ENCODE results near the gene PGBD2.
"Not testable (repeated sequence)": the region's sequence is repeated elsewhere in the genome, so short reads cannot be mapped to it uniquely, and the experiment has no call there.

Gene PGBD2

DNA sequence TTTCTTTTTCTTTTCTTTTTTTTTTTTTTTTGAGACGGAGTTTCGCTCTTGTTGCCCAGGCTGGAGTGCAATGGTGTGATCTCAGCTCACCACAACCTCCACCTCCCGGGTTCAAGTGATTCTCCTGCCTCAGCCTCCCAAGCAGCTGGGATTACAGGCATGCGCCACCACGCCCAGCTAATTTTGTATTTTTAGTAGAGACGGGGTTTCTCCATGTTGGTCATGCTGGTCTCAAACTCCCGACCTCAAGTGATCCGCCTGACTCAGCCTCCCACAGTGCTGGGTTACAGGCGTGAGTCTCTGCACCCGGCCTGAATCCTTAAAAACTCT is 16.2 kb upstream of the PGBD2 start:
- DNase-seq: not testable (repeated sequence)

DNA sequence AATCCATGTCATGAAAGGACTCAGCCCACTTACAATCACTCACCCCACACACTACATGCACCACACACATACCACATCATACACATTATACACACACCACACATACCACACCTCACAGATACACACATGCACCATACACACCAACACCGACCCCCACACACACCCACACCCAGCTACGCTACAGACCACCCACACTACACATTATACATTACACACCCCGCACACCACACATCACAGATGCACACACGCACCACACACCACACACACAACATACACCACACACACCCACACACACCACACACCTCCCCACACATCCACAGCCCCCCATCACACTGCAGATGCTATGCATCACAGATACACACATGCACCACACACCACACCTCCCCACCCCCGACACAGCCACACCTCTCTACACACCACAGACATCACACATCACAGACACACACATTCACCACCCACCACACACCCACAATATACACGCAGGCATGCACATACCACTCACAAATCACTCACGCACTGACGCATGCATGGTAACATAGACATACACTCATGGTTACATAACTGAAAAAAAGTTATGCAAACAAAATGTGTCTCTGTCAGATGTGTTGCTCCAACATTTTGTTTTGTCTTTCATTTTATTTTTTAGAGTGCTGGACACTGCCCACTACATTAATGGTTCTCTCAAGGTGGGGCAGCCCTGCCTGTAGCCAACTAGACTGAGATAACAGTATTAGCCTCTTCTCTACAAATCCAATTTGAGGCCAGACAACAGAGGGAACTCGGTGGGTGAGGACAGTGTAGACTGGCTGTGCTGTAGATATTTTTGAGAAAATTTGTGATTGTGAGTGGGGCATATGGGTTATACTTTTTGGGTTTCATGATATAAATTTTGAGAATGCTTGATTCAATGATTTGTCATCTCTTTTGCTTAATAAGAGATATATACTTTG is 15.2 kb upstream of the PGBD2 start:
- no peak for DNase-seq

DNA sequence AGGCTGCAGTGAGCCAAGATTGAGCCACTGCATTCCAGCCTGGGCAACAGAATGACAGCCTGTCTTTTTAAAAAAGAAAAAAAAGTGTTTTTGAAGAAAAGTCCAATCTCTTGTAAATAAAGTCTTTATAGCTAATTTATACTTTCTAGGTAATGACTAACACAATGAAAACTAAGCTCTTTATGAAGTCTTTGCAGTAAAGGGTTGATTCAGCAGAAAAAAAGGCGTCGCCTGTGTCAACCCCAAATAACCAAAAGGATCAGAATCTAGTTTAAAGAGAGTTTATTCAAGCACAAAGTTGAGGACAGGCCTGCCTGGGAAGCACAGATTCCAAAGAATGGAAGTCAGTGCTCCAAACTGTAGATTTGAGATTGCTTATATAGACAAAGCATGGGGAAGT is 14.3 kb upstream of the PGBD2 start:
- DNase-seq: no peak

DNA sequence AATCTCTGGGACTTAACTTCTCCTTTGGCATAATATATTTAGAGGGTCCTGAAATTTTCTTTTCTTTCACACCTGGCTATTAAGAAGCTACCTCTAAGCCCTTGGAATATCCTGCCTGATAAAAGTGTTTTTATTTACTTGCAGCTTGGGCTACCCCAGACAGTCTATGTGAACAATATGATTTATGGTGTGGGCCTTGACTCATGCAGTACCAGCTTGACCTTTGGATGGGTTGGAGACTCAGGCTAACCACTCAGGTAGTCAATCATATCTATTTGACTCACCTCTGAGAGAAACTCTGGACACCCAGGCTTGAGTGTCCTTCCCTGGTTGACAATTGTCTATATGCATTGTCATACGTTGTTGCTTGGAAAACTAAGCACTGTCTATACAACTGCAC is 13.4 kb upstream of the PGBD2 start:
- DNase-seq: no peak

DNA sequence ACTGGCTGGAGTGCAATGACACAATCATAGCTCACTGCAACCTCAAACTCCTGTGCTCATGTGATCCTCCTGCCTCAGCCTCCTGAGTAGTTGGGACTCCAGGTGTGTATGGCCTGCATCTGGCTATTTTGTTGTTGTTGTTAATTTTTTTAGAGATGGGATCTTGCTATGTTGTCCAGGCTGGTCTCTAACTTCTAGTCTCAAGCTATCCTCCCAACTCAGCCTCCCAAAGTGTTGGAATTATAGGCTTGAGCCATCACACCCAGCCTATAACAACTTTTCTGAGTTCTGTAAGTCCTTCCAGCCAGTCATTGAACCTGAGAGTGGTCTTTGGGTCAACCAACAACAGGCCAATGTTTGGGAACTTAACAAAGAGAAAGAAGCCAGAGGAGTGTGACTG is 11.2 kb upstream of the PGBD2 start:
- no peak for DNase-seq

DNA sequence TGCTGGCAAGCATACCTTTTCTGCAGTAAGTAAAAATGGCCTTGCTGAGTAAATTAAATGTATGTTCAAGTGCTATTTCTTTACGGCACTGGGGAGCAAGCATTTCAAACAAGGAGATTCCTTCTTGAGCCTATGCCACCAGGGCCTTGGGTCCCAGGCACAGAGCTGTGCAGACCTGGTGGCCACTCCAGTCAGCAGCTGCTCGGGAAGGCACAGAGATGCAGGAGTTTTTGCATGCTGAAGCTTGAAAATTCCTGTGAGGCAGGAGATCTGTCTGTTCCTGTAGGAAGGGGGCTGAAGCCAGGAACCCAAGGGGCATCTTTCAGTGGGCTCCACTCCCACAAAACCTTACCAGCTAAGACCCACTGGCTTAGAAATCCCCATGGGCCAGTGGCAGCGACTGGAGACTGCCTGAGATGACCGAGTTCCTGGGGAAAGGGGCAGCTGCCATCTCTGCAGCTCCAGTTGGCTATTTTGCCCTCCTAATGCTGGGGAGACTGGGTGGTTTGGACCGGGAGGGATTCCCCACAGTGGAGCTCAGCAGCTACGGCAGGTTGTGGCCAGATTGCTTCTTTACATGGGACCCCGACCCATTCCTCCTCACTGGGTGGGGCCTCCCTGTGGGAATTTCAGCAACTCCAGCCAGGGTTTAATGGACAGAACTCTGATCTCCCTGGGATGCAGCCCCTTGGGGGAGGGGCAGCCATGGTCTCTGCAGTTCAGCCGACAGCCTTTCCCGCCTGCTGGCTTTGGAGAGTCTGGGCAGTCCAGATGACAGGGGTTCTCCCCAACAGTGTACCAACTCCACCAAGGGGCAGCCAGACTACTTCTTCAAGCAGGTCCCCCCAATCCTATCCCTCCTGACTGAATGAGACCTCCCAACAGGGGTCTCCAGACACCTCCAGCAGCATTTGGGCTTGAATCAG is 8.4 kb upstream of the PGBD2 start:
- DNase-seq: no peak

DNA sequence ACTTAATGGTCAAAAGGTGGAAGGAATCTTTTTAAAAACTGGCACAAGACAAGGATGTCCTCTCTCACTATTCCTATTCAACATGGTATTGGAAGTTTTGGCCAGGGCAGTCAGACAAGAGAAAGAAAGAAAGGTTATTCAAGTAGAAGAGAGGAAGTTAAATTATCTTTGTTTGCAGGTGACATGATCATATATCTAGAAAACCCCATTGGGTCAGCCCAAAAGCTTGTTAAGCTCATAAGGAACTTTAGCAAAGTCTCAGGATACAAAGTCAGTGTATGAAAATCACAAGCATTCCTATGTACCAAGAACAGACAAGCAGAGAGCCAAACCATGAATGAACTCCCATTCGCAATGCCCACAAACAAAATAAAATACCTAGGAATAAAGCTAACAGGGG is 5.4 kb upstream of the PGBD2 start:
- no peak for DNase-seq

DNA sequence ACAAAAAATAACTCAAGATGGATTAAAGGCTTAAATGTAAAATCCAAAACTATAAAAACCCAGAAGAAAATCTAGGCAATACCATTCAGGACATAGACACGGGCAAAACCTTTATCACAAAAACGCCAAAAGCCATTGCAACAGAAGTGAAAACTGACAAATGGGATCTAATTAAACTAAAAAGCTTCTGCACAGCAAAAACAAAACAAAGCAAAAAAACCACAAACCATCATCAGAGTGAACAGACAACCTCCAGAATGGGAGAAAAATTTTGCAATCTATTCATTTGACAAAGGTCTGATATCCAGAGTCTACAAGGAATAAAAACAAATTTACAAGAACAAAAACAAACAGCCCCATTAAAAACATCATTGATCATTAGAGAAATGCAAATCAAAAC is 4.5 kb upstream of the PGBD2 start:
- DNase-seq: no peak

DNA sequence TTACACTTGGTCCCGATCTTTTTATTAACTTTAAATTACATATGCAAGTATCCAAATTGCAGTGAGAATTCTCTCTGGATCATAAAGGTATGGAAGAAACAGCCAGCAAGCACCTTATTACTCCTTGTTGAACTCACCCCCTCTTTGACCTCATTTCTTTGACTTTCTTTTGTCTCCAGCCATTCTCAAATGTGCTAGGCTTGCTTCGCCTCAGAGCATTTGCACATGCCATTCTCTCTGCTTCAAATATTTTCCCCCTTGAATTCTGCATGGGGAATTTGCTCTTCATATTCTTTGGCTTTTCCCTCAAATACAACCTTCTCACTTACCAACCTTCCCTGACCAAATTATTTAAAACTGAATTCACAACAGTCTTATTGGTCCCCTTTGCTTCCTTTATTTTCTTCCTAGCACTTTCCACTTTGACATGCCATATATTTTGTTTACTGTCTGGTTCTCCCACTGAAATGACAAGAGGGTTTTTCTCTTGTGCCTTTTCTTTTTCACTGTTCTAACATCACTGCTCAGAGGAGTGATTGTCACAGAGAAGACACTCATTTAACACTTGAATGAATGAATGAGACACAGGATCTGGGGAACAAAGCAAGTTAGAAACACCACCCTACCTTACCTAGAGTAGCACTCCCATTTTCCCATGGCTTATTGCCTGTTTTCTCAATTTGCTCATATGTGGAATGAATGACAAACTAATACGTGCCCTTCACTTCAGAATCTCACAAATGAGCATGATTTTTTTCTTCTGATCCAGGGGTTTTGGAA is 1.4 kb upstream of the PGBD2 start:
- no peak for DNase-seq

DNA sequence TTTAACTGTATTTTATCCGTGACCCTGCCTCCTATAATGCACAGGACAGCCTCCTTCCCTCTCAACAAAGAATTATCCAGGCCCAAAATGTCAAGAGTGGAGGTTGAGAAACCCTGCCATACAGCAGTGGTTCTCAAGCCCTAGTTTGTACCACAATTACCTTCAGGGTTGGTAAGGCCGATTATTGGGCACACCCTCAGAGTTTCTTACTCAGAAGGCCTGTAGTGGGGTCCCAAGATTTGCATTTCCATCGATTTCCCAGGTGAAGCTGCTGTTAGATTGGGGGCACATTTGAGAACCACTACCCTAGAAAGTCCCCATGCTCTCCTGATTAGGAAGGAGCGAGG is 400 bp upstream of the PGBD2 start:
- no peak for DNase-seq

DNA sequence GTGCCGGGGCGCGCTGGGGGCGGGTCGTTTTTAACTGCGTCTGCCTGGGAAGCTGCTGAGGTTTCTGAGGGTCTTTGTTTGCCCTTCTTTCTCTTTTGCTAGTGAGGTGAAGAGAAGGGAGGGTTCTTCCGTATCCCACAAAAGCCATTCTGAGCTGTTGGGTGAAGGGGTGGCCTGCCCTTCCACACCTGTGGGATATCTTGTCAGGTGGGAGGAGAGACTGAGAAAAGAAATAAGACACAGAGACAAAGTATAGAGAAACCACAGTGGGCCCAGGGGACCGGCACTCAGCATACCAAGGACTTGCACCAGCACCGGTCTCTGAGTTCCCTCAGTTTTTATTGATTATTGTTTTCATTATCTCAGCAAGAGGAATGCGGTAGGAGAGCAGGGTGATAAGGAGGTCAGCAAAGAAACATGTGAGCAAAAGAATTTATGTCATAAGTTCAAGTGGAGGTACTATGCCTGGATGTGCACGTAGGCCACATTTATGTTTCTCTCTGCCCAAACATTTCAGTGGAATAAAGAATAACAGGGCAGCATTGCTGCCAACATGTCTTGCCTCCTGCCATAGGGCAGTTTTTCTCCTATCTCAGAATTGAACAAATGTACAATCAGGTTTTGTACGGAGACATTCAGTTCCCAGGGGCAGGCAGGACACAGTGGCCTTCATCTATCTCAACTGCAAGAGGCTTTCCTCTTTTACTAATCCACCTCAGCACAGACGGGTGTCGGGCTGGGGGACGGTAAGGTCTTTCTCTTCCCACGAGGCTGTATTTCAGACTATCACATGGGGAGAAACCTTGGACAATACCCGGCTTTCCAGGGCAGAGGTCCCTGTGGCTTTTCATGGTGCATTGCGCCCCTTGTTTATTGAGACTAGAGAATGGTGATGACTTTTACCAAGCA is 972 bp downstream of the PGBD2 start:
- DNase-seq: no peak

DNA sequence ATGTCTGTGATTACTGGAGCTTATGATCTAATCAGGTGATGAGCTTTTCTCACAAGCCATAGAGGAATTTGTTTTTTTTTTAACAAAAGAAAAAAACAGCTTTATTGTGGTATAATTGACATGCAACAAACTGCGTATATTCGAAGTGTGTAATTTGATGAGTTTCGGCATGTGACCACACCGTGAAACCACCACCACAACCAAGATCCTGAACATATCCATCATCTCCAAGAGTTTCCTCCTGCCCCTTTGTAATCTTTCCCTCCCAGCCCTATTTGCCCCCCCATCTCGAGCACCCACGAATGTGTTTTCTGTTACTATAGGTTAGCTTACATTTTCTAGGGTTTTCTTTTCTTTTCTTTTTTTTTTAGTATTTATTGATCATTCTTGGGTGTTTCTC is 4.7 kb downstream of the PGBD2 start:
- DNase-seq: no peak

DNA sequence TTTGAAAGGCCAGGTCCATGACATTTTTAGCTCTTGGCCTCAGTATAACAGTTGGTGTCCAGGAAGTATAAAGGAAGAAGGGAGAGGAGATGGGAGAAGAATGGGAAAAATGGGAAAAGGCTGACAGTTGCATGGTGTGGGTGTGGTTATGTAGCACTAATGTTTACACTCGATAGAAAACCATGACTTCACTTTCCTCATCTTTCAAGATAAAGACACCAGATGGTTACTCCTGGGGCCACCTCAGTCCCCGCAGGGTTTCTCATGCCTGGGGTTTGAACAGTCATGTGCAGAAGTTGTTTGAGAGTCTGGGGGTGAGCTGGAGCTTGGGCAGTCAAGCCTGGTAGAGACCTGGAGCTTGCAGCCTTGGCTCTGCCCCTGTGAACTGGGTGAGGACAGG is 7.9 kb downstream of the PGBD2 start:
- DNase-seq: no peak

DNA sequence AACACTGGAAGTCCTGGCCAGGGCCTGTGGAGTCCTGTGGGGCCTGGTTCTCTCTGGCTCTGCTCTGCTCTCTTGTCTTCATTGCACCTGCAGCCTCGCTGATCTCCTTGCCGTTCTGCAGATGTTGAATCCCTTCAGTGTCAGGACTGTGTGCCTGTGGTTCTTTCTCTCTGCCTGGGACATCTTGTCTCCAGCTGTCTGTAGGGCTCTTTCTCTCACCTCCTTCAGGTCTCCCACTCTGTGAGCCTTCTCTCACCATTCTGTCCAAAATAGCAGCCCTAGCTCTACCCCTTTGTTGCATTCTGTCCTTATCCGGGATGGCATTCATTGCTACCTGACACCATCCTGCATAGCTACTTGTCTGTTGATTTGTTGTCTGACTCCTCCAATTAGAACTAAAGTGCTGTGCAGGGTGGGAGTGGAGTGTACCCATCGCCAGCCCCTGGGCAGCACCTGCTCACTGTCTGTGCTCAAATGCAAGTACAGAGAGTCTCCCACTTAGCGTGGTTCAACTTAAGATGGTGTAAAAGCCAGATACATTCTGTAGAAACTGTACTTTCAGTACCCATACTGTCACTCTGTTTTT is 8.9 kb downstream of the PGBD2 start:
- DNase-seq: no peak

DNA sequence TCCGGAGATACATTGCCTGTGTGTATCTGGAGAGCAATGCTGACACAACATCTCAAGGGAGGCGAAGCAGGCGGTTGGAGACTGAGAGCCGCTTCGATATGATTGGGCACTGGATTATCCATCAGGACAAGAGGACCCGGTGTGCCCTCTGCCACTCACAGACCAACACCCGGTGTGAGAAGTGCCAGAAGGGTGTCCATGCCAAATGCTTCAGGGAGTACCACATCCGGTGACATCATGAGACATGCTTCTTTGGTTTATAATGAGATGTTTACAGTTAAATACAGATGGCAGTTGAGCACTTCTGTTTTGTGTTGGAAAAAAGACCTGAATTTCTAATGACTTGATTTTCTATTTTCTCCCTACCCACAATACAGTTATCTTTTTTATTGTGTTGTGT is 12.1 kb downstream of the PGBD2 start:
- DNase-seq: no peak

DNA sequence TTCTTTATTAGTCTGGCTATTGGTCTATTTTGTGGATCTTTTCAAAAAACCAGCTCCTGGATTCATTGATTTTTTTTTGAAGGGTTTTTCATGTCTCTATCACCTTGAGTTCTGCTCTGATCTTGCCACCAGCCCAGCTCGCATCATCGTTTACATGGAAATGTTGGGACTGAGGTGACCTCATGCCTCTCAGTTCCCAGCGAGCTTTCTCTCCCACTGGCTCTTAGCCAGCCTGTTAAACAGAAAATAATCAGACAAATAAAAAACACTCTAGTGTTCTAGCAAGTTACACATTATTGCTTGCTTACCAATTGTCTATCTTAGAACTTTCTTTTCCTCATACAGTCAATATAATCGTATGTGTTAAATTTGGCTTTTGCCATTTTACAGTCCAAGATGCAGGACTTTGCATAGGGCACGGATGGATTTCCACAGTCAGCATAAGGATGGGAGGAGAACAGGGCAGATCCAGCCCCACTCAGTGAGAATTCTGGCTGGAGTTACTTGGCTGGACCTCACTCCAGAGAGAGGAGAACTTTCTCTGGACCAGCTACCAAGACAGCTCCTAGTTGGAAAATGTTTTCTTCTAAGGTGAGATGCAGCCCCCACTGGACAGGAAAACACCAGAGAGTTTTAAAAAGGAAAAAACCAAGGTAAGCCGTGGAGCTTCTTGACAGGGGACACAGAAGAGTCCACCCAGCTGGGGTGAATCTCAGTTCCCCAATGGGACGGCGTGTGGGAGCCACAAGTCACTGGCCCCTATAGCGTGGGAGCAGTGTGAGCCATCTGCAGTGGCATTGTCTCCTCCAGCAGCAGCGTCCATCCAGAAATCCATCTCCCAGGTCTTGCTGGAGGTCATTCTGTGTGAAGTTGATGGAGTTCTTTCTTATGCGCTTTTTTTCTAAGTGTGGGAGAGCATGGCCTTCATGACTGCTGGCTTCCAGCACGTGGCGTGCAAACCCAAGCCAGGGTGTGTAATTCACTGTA is 17.6 kb downstream of the PGBD2 start:
- no peak for DNase-seq

DNA sequence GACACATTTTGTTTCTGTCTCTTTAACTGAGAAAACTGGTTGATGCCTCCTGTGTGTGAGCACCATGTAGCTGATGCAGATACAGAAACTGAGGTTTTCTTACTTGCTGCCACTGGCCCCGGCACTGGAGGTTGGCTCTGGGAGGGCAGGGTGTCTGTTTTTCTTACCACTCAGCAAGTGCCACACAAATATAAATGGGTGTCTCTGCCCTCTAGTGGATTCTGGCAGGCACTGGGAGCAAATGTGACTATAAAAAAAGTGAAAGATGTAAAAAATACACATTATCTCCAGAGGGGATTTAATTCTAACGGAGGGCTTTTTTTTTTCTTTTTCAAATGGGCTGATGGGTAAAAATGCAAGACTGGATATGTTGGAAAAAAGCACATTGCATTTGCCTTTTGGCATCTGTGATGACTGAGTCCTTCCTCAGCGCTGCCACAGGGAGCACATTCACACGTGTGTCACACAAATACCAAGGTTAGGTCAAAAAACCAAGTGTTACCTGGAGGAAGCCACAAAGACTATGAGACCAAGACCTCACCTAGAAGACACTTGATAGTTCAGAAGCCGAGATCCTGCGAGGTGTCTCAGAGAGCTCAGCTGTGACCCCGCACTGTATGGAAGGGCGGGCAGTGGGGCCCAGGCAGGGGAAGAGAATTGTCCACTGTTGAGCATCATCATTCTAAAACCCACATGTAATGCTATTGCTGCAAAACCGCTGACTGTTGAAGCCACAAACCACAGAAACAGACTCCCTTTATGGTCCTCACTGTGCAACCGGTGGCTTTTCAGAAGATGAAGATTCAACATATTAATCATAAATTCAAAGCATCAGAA is 18.9 kb downstream of the PGBD2 start:
- DNase-seq: peak; percentile 15

DNA sequence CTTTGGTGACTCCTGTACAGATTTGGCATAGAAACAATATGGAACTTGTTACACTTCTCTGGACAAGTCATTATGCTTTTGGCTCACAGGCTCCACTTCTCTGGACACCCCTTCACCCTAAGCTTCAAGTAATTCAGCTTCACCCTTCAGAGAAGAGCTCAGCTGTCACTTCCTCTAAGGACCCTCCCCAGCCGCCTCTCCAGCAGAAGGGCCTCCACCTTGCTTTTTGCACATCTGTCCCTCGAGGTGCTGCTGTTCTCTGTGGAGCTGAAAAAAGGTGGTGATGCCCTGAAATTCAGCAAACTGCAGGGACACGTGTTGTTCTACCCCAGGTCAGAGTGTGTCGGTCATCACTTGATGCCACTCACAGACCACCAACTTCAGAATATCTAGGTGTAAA is 19.8 kb downstream of the PGBD2 start:
- DNase-seq: not testable (repeated sequence)

DNA sequence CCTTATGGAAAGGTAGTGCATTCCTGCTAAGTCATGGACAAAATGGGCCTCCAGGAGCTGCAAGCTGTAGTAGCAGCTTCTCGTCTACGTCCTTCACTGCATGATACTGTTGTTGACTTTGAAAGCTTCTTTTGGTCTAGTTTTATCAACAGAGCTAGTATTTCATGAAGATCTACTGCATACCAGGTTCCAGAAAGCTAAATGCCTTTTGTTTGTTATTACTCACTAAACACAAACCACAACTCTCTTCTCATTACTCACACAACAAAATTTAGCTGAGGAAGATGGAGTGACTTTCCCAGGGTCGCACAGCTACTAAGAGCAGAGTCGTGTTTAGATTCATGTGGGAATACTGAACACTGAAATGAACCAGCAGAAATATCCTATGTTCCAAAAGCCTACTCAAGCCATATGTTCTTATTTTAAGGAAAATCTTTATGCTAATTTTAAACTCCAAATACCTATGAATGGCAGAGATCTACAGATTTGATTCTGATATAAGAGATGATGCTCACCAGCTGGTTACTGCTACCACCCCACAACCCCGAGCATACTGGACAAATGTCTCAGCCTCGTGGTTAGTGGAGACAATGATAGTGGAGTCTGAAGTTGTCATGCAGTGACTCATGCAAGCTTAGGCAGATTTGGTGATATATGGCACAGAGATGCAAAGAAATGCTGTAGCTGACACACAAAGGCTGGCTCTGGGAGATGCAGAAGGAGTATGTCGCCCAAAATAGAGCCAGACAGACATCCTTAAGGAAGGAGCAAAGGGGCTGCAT is 20.6 kb downstream of the PGBD2 start:
- no peak for DNase-seq
